Measurements from ENCODE around the gene NUP214. TPM values are rescaled to one million over a fixed set of nuclear protein-coding genes. Genes with fewer than 3 reads are reported as not detected.
"Not testable (repeated sequence)": the region's sequence is repeated elsewhere in the genome, so short reads cannot be mapped to it uniquely, and the experiment has no call there.

The NUP214 gene
- total RNA-seq, 2 donors from 2014 or later: 29.0 to 30.8 TPM

DNA sequence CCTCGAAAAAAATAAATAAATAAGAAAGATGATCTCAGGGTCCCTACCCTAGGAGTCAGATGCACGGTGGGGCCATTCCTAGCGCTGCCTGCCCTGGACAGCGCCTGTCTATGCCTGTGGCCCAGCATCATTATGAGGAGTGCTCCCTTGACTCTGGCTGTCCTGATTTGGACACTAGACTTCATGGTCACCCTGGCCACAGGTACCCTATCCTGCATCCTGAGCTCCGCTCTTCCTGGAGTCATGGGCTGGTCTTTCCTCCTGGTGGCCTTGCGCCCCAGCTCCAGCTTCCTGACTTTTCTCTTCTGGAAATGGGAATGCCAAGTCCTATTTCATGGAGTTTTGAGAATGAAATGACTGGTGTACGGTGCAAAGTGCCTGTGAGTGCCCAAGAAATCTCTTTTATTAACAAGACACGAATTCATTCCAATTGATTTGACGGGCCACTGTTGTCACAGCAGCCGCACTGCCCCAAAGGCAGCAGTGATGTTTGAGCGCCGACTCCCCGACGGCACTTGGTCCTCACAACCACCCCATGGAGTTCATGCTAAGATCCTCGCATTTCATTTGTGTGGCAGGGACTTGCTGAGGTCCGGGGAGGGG is 29.6 kb upstream of the NUP214 start:
- DNase-seq (no peak), ATAC-seq (no peak)
- intact Hi-C loops (cut with DNase I): no loop called here

DNA sequence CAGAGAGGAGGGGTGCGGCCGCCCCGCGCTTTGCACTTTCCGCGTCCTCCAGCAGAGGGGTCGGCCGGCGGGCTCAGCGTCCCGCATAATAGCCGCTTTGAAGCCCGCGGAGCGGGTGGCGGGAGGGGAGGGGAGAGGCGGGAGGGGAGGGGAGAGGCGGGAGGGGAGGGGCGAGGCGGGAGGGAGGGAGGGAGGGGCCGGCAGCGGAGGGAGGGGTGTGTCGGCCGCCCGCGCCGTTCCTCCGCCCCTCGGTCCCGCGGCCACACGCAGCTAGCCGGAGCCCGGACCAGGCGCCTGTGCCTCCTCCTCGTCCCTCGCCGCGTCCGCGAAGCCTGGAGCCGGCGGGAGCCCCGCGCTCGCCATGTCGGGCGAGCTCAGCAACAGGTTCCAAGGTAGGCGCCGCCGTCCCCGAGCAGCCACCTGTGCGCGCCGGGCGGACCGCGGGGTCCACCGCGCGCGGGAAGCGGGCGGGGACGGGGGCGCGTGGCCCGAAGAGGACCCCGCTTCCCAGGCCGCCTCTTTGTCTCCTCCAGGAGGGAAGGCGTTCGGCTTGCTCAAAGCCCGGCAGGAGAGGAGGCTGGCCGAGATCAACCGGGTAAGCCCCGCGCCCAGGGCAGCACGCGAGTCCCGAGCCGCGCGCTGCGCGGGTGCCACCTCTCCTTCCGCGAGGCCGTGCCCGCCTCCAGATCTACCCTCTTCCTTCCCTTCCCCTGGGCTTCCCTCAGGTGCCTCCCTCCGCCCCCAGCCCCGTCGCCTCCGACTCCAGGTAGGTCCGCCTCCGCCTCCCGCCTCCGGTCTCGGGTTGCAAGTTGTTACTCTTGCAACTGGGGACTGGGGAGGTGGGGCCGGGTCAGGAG is 28.9 kb upstream of the NUP214 start, which contains the start of gene AIF1L:
TSS of gene AIF1L (plus strand) at position 263 of the 857 bp plus-strand sequence. CDS start at position 362, 99 bp downstream.
- no peak for DNase-seq
- intact Hi-C loops (cut with DNase I): no loop called here
- ATAC-seq: peak; percentile 20 to 50

DNA sequence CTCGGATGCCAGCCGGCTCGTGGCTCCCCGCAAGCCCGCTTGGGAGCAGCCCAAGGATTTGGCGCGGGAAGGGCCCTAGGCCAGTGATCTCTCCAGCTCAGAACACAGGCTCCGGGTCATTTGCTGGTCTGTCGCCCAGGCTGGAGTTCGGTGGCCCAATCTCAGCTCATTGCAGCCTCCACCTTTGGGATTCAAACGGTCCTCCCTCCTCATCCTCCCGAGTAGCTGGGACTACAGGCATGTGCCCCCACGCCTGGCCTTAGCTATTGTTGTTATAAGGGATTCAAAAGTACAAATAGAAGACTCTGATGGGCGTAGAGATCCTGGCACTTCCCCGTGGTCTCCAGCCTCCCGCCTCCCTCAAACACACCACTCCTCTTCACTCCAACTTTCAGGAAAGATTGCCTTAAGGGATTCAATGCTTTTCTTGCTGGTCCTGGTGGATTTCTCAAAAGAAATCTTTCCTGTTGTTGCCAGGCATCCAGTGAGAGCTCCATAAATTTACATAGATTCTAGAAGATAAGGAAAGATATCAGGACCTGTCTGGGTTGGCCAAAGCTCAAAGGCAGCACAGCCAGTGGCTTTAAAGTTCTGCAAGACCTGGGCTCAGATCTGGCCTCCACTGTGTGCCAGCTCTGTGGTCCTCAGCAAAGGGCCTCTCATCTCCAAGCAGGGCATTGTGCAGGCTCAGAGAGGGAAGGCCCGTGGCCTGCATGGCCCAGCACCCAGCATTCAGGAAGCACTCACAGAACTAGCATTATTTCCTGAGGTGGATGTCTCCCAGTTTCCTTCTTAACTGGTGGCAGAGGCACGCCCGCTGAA is 28.0 kb upstream of the NUP214 start:
- no peak for DNase-seq
- intact Hi-C loops (cut with DNase I): no loop called here
- ATAC-seq: peak in 1 of 2 donors; percentile 5

DNA sequence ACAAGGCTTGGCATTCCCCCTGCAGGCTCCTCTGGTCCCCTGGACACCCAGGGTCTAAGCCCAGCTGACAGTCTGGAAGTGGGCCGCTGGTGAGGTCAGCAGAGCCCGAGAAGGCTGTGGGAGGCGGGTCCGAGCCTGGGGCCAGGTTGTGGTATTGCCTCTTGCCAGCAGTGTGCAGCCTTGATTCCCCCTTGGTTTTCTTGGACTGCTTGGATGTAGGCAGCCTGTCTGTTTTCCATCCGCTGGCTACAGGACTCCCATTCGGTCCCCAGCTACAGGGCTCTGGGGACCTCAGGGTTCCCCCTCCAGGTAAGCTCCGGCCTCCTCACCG is 27.5 kb upstream of the NUP214 start:
- ATAC-seq: peak; percentile 39 to 62
- intact Hi-C loops (cut with DNase I): no loop called here
- no peak for DNase-seq

DNA sequence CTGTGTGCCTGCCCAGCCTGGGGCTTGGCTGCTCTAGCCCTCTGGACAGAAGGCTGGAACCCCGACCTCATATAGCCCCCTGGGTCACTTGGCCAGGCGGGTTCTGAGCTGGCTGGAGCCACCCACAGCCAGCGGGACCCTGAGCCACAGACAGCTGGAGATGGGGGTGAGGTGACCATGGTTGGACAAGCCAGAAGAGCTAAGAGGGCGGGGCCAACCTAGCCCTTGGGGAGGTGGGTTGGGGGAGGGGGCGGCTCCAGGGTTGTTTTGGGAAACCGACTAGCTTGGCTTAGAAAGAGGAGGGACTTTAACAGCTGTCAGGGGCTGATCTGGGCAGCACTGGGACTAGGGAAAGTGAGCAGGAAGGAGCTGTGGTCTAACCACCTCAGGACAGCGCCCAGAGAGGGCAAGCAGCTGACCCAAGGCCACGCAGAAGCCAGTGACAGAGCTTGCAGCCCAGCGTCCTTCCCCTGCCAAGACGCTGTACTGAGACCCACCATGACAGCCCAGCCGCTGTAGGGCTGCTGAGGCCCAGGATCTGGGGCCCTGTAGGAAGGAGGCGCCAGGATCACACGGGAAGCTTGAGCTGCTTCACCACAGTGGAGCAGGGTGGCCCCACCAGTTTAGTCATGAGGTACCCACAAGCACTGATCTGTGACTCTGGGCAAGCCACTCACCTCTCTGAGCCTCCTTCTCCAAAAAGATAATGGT is 26.8 kb upstream of the NUP214 start:
- peak; percentile 21 to 24 for ATAC-seq
- intact Hi-C loops (cut with DNase I): no loop called here
- no peak for DNase-seq

DNA sequence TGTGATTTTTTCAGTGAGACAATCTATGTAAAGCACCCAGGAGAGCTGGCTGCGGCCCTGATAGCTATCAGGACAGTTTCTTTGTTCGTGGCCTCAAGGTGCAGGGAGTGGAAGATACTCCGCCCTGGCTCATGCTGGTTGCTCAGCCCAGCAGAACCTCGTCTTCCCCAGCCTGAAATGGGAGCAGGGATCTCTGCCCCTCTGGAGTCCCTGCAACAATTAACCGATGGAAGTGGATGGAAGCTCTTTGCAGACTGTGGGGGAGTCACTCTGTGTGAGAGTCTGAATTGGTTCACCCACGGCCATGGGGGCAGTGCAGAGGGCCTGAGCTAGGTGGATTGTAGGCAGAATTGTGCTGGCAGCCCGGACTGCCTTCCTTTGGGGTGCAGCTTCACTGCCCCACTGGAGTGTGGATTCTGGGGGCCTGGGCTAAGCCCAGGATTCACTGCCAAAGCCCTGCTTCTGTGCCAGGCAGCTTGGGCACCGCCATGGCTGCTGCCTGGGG is 26.2 kb upstream of the NUP214 start:
- DNase-seq: no peak
- intact Hi-C loops (cut with DNase I): no loop called here

DNA sequence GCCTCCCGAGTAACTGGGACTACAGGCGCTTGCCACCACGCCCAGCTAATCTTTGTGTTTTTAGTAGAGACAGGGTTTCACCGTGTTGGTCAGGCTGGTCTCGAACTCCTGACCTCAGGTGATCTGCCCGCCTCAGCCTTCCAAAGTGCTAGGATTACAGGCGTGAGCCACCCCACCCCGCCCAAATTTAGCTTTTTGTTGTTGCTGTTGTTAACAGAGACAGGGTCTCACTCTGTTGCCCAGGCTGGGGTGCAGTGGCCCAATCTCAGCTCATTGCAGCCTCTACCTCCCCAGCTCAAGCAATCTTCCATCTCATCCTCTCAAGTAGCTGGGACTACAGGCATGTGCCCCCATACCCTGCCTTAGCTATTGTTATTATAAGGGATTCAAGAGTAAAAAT is 25.5 kb upstream of the NUP214 start:
- DNase-seq; intact Hi-C loops (cut with DNase I); ATAC-seq: not testable (repeated sequence)

More for the DNA sequence above, 26.2 kb upstream of the NUP214 start:
- no peak for ATAC-seq

DNA sequence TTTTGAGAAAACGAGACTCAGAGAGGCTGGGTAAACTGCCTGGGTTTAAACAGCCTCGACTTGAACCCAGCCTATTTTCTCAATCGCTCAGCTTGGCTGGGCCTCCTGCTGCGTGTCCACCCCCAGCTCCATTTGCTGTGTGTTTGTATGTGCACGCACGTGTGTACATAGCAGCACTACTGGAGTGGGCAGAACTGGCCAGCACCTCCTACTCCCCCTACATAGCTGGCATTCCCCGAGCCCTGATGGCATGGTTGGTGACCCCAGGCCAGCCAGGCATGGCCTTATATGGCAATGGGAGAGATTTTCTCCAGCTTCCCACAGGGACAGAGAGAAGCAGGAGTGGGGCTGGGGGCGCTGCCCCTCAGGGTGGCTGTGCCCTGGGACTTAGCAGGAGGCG is 24.9 kb upstream of the NUP214 start:
- ATAC-seq (no peak), DNase-seq (no peak)
- intact Hi-C loops (cut with DNase I): no loop called here

DNA sequence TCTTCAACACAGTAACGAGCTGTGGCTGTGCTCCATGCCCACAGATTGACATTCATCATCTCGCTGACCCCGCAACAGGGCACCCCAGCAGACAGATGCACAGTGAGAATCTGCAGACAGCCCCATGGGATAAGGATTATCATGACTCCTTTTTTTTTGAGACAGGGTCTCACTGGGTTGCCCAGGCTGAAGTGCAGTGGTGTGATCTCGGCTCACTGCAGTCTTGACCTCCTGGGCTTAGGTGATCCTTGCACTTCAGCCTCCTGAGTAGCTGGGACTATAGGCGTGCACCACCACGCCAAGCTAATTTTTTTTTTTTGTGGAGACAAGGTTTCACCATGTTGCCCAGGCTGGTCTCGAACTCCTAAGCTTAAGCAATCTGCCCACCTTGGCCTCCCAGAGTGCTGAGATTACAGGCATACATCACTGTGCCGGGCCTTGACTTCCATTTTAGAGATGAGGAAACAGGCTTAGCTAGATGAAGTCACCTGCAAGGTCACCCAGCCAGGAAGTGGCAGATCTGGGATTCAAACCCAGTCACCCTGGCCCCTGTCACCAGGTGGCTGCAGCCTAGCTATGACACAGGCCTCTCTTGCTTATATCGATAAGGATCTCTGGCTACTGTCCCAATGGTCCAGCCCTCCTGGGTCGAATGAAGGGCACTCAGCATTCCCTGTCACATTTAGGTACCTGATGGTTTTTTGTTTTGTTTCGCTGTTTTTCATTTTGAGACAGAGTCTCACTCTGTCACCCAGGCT is 24.0 kb upstream of the NUP214 start:
- ATAC-seq: no peak
- no peak for DNase-seq
- intact Hi-C loops (cut with DNase I): no loop called here

DNA sequence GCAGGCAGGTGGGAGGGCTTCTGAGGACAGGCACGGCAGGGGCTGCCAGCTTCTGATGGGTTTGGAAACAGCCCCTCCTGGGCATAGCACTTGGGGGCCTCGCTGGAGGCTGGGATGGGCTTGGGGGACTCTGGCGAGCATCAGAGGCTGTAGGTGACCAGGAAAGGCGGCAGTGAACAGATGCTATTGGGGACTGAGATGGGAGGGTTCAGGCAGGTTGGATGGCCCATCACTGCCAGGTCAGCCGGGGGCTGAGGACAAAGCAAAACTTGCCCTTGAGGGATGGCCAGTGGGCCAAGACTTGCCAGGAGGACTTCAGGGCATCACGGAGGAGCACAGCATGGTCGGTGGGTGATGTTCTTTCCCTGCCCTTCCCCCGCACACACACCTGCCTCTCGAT is 22.4 kb upstream of the NUP214 start:
- DNase-seq: no peak
- intact Hi-C loops (cut with DNase I): no loop called here
- ATAC-seq: no peak

DNA sequence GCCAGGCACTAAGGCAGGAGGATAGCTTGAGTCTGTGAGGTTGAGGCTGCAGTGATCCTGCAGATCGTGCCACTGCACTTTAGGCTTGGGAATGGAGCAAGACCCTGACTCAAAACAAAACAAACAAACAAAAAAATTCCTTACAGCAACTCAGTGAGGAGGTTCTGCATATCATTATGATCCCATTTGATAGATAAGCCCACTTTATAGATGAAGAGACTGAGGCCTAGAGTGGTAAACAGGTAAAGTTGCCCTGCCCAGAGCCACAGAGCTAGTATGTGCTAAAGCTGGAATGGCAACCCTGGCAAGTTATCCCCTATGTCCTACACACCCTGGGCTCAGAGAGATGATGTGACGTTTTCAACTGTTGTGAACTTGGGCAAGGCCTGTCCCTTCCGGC is 21.9 kb upstream of the NUP214 start:
- DNase-seq: no peak
- no peak for ATAC-seq
- intact Hi-C loops (cut with DNase I): no loop called here

DNA sequence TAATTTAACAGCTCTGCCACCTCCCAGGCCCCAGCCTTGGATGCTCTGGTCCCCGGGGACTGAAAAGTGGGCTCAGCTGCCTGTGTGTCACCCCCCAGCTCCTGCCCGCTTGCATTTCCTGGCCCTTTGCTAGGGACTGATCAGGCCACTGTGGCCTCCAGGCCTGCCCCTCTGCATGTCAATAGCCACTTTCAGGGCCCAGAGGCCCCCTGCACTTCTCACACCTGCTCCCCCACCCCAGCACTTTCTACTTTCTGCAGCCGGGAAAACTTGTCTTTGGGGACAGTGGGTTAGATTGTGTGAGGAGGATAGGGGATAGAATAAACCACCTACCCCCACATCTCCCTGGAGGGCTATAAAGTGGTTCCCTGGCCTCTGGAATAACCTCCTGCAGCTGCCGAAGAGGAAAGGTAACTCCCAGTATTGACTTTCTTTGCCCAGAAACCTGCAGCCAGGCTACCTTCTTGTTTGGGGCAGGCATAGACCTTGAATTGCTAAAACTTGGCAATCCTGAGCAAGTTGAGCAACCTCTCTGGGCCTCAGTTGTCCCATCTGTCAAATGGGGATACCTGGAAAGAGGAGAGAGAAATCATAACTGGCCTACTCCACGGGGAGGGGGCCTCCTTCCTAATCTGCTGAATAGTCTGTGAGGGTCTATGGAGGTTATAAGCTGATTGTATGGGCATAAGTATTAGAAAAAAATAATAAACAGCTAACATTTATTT is 21.2 kb upstream of the NUP214 start:
- no peak for DNase-seq
- intact Hi-C loops (cut with DNase I): no loop called here
- no peak for ATAC-seq

DNA sequence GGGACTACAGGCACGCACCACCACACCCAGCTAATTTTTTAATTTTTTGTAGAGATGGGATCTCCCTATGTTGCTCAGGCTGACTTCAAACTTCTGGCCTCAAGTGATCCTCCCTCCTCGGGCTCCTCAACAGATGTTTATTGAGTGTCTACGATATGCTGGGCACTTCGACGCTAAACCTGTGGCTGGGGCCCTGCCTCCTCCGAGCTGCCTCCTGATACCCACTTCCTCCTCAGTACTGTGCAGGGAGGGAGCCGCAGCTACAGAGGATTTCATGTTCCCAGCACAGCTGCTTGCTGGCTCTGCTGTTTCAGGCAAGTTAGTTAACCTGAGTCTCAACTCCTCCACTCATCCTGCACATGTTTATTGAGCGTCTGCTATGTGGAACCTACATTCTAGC is 19.4 kb upstream of the NUP214 start:
- intact Hi-C loops (cut with DNase I): no loop called here
- ATAC-seq: no peak
- DNase-seq: no peak

DNA sequence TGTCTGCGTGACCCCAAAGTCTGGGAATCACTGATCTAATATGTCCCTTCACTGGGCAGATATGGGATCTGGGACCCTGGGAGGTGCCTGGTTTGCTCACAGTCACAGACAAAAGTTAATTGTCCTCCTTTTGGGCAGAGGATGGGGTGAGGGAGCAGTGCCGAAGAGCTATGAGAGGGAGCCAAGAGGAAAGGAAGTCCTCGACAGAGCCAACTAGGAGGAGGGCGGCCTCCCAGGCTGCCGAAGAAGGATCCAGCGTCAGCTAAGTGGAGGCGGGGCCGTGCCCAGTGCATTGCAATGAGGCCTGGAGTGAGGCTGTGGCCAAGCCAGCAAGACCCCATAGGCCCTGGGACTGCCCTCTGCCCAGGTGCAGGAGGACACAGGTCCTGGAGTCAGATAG is 17.6 kb upstream of the NUP214 start:
- intact Hi-C loops (cut with DNase I): no loop called here
- DNase-seq: peak; percentile 64
- ATAC-seq: peak; percentile 60 to 69

DNA sequence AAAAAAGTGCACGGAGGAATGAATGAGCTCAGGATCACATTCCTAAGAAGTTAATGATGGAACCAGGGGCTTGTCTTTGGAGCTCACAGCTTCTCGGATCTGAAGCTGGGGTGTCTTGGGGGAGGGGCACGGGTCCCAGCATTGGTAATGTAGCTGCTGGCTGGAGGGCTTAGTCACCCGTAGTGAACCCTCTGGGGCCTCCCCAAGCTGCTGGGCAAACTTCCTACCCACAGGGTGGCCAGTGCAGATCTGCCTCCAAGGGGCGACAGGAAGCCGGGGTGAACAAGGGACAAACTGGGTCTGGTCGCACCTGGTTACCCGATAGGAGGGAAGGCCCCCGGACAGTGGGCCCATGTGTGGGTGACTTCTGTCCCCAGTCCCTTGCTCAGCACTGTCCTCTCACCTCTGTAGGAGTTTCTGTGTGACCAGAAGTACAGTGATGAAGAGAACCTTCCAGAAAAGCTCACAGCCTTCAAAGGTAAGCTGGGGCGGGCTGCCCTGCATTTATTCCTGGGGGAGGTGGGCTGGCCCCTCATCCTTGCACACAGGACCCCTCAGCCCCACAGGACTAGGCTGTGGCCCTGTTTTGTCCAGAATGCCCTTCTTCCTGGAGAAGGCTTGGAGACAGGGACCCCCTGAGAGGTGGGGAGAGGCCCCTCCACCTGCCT is 14.1 kb upstream of the NUP214 start:
- ATAC-seq (no peak), DNase-seq (no peak)
- intact Hi-C loops (cut with DNase I): no loop called here

DNA sequence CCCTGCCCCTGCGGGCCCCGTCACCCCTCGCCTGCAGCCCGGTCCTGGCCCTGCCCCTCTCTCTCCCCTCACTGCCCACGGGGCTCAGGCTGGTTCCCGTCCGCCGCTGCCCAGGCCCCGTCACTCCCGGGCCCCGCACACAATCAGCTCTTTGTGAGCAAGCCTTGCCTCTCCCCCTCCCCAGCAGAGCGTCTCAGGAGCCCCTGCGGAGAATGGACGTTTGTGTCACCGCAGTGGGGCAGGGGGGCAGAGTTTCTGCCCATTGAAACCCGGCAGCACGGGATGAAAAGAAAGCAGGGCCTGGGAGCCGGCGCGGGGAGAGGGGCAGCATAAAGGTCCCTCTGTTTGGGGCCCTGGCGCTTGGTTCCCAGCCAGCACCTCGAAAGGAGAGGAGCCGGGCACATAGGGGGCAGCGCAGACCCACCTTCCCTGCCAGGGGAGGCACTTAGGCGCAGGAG is 13.5 kb upstream of the NUP214 start:
- intact Hi-C loops (cut with DNase I): no loop called here
- DNase-seq: no peak
- ATAC-seq: peak in 1 of 2 donors; percentile 10
